ENCODE results near the gene GOSR2.

- TF ChIP-seq CTCF (IDR thresholded peaks at IDR 0.05) = no peak
- TF ChIP-seq POLR2A (IDR thresholded peaks at IDR 0.05; ENCODE audit: low read depth) = no peak
Measured at GRCh38 chr17:46886310-46886663, 36.7 kb upstream of the GOSR2 start.
